LNCAP (cell line): Measurements from ENCODE around the gene ST6GALNAC3.

Experiments used
- TF ChIP-seq, protein P1 (sequence below): fragments of 450-650 bp; IDR thresholded peaks from 2 replicates; pipeline ENCODE4 v1.5.1; 2017; ENCODE audit warnings: mild to moderate bottlenecking

The ST6GALNAC3 gene

DNA sequence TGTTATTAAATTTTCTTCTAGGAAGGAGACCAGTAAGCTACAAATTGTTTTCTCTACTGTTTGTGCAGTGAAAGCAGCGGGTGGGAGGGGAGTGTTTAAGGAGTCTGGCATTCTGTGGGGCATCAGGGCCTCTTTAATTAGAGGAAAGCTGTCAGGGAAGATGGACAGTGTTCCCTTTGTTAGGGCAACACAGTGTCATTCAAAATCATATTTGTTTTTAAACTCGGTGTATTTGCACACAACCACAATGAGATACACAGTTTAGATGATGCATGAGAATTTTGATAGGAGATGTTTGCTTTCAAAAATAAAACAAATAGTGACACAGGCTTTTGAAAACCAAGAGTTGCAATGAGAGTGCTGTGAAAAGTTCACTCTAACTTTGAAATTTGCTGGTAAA, 15.1 kb upstream of the ST6GALNAC3 start:
- TF ChIP-seq, protein P1, sequence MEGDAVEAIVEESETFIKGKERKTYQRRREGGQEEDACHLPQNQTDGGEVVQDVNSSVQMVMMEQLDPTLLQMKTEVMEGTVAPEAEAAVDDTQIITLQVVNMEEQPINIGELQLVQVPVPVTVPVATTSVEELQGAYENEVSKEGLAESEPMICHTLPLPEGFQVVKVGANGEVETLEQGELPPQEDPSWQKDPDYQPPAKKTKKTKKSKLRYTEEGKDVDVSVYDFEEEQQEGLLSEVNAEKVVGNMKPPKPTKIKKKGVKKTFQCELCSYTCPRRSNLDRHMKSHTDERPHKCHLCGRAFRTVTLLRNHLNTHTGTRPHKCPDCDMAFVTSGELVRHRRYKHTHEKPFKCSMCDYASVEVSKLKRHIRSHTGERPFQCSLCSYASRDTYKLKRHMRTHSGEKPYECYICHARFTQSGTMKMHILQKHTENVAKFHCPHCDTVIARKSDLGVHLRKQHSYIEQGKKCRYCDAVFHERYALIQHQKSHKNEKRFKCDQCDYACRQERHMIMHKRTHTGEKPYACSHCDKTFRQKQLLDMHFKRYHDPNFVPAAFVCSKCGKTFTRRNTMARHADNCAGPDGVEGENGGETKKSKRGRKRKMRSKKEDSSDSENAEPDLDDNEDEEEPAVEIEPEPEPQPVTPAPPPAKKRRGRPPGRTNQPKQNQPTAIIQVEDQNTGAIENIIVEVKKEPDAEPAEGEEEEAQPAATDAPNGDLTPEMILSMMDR, result no peak

DNA sequence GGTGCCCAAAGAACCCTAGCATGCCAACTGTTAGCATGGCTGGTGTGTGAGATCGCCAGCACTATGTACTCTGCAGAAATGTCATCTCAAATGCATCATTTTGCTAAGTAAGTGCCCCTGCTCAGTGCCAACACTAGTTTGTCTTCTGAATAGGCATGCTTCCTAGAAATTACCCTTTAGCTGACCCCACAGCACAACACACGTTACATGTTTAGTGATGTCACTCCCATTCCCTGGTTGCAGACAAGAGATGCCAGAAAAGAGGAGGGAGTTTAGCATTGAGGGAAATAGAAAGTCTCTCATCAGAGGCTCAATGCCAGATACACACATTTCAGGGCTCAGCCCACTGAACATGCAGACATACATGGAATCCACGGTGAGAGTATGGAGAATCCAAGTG, 9.3 kb upstream of the ST6GALNAC3 start:
- TF ChIP-seq, protein P1, result no peak

DNA sequence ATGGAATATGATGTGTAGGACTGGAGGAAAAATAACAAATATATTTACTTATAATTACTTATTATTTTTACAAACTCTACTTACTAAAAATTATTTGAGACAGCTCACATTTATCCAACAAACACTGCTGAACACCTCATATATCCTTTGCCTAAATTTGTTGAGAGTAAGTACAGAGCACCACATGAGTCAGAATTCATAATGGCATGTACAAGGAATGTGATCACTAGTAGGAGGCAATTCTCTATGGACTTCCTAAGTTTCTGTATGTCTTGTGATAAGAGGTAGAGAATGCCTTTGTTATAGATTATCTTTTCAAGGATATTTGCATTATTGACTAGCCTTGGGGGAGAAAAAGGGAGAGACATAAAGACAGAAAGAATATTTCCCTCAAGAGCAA, 8.2 kb upstream of the ST6GALNAC3 start:
- TF ChIP-seq, protein P1, result no peak

DNA sequence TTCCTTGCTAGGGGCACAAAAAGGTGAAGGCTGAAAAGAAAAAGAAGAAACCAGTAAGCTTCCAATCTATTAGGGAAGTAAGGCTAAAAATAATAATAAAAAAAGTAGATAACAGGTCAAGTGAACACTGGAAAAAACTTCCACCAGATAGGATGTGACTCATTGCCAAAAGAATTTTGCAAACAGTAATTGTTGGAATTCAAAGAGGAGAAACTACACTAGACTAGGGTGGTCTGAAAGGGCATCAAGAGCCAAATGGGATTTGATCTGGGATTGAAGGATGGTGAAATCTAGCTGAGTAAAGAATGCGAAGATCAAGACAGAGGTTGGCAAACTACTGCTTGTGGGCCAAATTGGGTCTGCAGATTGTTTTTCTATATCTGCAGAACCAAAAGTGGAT, 6.0 kb upstream of the ST6GALNAC3 start:
- TF ChIP-seq, protein P1, result no peak

DNA sequence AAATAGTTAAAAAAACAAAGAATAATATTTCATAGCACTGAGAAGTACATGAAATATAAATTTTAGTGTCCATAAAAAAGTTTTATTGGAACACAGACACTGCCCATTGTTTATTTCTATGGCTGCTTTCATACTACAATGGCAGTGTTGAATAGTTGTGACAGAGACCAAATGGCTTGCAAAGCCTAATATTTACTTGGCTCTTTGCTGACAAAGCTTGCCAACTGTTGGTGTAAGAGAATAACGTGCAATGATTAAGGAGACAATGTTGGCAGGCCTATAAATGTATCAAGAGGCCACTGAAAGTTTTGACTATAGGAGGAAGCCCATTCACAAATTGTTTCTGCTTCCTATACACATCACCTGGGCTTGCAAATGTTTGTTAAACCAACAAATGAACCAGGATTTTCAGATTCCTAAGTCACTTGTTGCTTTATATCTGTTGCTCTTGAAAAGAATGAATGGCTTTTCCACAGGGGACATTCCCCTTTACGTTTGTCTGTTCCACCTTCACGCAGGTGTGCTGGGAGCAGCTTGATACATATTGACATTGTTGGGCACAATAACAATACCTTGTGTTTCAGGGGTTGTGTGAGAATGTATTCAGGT, 5.5 kb upstream of the ST6GALNAC3 start:
- TF ChIP-seq, protein P1, result no peak

DNA sequence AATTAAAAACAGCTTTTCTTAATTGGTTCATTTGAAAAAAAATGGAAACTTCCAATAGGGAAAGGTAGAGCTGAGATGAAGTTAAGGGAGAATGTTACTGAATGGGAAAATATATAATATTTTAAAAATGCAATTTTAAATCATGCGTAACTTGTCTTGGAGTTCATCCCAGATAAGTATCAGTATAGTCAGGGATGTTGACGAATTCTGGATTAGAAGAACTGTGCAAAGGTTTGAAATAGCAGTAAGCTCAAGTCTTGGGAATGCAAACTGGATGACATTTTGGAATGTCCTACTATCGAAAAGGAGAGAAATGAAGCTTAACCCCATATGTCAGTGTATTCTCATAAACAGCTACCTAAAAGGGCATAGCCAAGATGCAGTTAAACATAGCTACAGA, 4.0 kb upstream of the ST6GALNAC3 start:
- TF ChIP-seq, protein P1, result no peak

DNA sequence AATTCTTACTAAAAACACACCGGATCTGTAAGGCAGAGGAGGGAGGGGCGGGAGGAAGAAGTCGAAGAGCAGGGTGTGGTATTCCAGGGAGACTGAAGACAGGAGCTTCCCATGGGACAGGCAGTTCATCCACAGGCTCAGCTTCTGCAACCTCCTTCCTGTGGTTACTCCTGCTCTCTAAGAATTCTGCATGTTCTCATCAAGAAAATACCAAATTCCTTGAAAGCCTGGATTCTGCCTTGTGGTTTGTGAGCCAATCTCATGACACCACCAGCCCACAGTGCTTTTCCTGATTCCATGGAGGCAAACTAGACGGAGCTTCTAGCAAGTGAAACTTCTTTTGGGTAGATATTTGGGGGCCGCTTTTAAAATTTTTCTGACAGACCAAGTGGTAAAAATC, 1.1 kb upstream of the ST6GALNAC3 start:
- TF ChIP-seq, protein P1, result no peak

DNA sequence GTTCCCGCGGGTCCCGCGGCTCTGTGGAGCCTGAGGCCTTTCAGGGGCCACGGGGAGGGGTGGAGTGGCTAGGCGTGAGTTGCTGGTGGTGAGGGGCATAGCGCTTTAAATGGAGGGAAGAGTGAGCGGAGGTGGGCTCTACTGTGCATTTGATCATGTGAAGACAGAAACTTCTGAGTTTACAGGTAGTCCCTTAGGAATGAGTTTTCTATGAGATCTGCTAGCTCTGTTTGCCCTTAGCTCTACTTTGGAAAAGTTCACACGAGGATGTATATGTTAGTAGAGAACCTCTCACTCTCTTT, 593 bp downstream of the ST6GALNAC3 start:
- TF ChIP-seq, protein P1, result no peak
